IPS DF 6.9 (cell line): ENCODE measurements around the gene HYKK.
"Not testable (repeated sequence)": the region's sequence is repeated elsewhere in the genome, so short reads cannot be mapped to it uniquely, and the experiment has no call there.

ENCODE experiments used
- DNase-seq: peaks from one replicate; pipeline ENCODE4 v3.0.0-alpha.2; 2013; ENCODE audit warnings: low read depth, low spot score
- H3K27ac ChIP-seq: one replicate; pipeline ENCODE4 v1.5.1; 2013; ENCODE audit warnings: low read length, control low read depth
- H3K27me3 ChIP-seq: 2 replicates; pipeline ENCODE4 v1.6.1; 2013; ENCODE audit warnings: mild to moderate bottlenecking, low read length; ENCODE audit not compliant: control insufficient read depth, insufficient read depth
- H3K36me3 ChIP-seq: 2 replicates; pipeline ENCODE4 v1.6.1; 2013; ENCODE audit warnings: low read length; ENCODE audit not compliant: control insufficient read depth, insufficient read depth
- H3K4me1 ChIP-seq: 2 replicates; pipeline ENCODE4 v1.6.1; 2013; ENCODE audit warnings: low read length; ENCODE audit not compliant: control insufficient read depth, insufficient read depth
- H3K4me3 ChIP-seq: 2 replicates; pipeline ENCODE4 v1.5.1; 2013; ENCODE audit warnings: mild to moderate bottlenecking, low read length
- H3K9me3 ChIP-seq: 2 replicates; pipeline ENCODE4 v1.6.1; 2013; ENCODE audit warnings: low read length, inconsistent platforms; ENCODE audit not compliant: control insufficient read depth, insufficient read depth
- WGBS: extraction: QIAGEN DNeasy Blood & Tissue Kit; methylation state at CpG from one replicate; pipeline ENCODE4 v1.1.7; 2013; ENCODE audit warnings: mixed read lengths, missing lambda C conversion rate; ENCODE audit not compliant: insufficient read length, insufficient coverage; 5-methylcytosine and 5-hydroxymethylcytosine counted together

HYKK gene

DNA sequence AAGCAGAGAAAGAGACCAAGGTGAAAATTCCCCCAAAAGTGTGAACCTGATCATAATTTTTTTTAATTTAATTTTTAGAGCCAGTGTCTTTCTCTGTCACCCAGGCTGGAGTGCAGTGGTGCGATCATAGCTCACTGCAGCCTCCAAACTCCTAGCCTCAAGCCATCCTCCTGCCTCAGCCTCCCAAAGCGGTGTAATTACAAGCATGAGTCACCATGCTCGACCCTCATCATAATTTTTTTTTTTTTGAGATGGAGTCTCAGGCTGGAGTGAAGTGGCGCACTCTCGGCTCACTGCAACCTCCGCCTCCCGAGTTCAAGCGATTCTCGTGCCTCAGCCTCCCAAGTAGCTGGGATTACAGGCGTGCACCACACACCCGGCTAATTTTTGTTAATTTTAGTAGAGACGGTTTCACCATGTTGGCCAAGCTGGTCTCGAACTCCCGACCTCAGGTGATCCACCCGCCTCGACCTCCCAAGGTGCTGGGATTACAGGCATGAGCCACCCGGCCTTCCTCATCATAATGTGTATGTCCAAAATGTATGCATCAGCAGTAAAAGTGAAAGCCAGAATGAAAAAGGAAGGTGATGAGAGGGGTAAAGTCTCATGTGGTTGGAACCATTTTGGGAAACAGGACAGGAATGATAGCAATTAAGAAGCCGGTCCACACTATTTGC is 32.2 kb downstream of the HYKK start:
- not testable (repeated sequence) for H3K9me3 ChIP-seq, H3K36me3 ChIP-seq, H3K4me1 ChIP-seq, DNase-seq, H3K27ac ChIP-seq, H3K27me3 ChIP-seq
- no CpG with 5 or more reads among the region's 18 CpGs for WGBS
- peak overlapping the region; percentile 84; the same call in 1 of the 2 replicates for H3K4me3 ChIP-seq

DNA sequence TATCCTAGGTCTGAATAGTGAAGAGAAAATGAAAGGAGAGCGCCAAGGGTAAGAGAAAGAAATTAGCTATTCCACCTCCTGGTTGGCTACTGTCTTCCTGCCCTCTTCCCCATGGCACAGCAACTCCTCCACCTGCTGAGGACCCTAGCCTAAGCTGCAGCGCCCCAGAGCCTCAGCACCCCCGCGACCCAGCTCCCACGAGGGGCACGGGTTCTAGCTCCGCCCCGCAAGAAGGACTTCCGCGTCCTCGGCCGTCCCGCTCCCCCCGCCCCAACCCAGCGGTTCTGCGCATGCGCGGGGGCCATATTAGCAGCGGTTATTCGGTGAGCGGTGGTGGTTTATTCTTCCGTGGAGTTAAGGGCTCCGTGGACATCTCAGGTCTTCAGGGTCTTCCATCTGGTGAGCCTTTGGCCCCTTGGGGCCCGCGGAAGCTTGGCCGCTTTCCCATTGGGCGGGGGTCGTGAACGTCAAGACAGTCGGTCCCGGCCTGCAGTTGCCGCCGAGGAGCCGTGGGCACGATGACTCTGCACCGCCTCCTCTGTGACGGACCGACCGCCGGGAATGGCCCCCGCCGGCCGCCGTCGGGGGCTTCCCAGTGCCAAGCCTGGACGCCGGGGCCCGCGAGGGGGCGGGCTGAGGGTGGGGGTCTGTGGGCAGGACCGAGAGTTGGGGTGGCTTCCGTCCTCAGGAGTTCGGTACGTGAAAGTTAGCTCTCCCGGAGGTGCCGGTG is 32.9 kb downstream of the HYKK start, which contains the start of gene PSMA4:
Gene PSMA4, plus strand, starts transcription at position 304 of the 730 bp plus-strand sequence. CDS start 1,484 bp downstream, outside the sequence.
- H3K4me3 ChIP-seq: peak within 1 kb of the TSS; percentile 84
- peak; percentile 33 for DNase-seq
- peaks cover 2% of the 10 kb centered on the region; the same call in 1 of the 2 replicates for H3K36me3 ChIP-seq
- H3K9me3 ChIP-seq: no peaks in the 10 kb centered on the region
- WGBS: no CpG with 5 or more reads among the region's 56 CpGs
- H3K27ac ChIP-seq: no peak within 1 kb of the TSS
- no peaks in the 10 kb centered on the region for H3K4me1 ChIP-seq
- H3K27me3 ChIP-seq: no peaks in the 10 kb centered on the region

DNA sequence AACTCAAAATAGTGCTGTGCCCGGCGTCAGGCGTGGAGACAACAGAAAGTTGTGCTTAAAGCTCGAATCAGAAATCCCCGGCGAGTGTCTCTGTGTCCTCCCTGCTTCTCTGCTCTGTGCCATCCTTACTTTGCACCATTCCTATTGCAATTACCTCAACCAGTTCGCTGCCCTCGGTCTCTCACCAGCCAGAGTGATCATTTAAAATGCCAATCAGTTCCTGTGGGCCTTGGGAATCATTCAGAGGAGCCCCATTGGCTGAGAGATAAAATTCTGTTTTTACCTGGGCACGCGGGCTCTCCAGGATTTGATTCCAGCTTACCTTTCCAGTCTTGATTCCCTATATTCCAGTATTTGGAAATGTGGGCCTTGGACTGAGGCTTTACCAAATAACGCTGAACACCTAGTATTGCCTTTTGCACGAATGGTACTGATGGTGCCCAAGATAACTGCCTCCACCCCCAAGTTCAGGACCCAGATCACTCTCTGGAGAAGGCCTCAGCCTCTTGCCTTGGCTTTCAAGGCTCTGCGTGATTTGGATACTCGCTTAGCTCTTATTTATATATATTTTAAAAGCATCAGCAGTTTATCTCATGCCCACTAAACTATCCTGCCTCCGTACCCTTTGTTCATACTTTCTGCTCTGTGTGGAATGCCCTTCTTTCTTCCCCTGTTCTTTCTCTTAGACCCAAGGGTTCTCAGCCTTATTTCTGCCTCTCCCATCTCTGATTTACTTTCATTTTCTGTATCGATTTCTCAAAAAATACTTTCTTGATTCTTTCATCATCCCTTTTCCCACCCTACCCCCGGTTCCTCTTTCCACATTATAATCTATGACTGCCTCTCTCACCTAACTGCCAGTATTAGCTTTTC is 33.7 kb downstream of the HYKK start:
- H3K4me1 ChIP-seq: no peaks in the 10 kb centered on the region
- WGBS: 100% methylated on average over 1 of the region's 17 CpGs

DNA sequence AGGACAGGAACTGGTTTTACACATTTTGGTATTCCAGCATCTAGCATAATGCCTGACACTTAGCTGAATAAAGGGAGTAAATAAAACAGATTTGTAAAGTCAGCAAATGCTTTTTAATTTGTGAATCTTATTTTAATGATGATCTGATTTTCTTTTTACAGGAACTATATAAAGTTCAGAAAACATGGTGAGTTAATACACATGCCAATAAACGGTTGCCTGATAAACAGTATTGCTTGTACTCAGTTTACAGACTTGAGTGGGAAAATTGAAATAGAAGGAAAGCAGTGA is 34.3 kb downstream of the HYKK start:
- Histone ChIP-seq H3K36me3 (peaks cover 10% of the 10 kb centered on the region; the same call in 1 of the 2 replicates), H3K4me1 (no peaks in the 10 kb centered on the region), H3K4me3 (no peak overlapping the region; the same call in 1 of the 2 replicates), H3K27me3 (no peaks in the 10 kb centered on the region), H3K9me3 (no peaks in the 10 kb centered on the region), H3K27ac (no peak overlapping the region)
- DNase-seq: no peak
- WGBS: no CpG with 5 or more reads among the region's 1 CpG

More for the DNA sequence above, 33.7 kb downstream of the HYKK start:
- H3K4me3 ChIP-seq: peak overlapping the region; percentile 84
- no peak for DNase-seq
- no peak overlapping the region for H3K27ac ChIP-seq
- no peaks in the 10 kb centered on the region for H3K27me3 ChIP-seq
- H3K9me3 ChIP-seq: no peaks in the 10 kb centered on the region
- peaks cover 10% of the 10 kb centered on the region; the same call in 1 of the 2 replicates for H3K36me3 ChIP-seq

DNA sequence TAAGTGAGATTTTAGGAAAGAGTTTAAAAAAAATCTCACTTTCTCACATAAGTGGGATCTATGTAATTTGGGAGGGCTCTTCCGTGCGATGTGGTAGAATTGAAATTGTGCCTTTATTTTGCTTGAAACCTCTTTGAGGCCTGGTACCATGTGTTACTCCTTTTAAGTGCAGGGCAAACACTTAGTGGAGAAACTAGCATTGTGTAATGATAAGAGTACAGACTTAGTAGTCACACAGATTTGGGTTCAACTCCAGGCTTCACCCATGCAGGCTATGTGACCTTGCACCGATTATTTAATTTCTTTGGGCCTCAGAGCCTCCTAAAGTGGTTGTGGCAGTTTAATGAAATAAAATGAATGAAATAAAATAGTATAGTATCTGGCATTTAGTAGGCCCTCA is 35.3 kb downstream of the HYKK start:
- H3K27ac ChIP-seq: no peak overlapping the region
- peaks cover 13% of the 10 kb centered on the region; the same call in 1 of the 2 replicates for H3K36me3 ChIP-seq
- no peak overlapping the region for H3K4me3 ChIP-seq
- H3K27me3 ChIP-seq: no peaks in the 10 kb centered on the region
- H3K9me3 ChIP-seq: no peaks in the 10 kb centered on the region
- no peak for DNase-seq
- H3K4me1 ChIP-seq: no peaks in the 10 kb centered on the region
- no CpG with 5 or more reads among the region's 3 CpGs for WGBS

DNA sequence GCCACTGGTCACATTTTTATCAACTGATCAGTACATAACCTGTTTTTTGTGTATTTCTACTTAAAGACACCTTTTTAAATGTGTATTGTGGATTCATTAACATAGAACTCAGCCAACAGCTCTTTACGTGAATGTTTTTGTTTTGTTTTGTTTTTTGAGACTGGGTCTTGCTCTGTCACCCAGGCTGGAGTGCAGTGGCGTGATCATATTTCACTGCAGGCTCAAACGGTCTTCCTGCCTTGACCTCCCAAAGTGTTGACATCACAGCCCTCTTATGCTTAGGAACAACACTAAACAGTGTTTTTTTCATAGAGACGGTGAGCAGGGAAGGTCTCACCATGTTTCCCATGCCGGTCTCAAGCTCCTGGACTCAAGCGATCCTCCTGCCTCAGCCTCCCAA is 42.8 kb downstream of the HYKK start:
- Histone ChIP-seq H3K9me3 (no peaks in the 10 kb centered on the region), H3K4me1 (no peaks in the 10 kb centered on the region), H3K27me3 (no peaks in the 10 kb centered on the region), H3K4me3 (no peak overlapping the region), H3K36me3 (peaks cover 17% of the 10 kb centered on the region; the same call in 1 of the 2 replicates), H3K27ac (no peak overlapping the region)
- no peak for DNase-seq
- no CpG with 5 or more reads among the region's 6 CpGs for WGBS

DNA sequence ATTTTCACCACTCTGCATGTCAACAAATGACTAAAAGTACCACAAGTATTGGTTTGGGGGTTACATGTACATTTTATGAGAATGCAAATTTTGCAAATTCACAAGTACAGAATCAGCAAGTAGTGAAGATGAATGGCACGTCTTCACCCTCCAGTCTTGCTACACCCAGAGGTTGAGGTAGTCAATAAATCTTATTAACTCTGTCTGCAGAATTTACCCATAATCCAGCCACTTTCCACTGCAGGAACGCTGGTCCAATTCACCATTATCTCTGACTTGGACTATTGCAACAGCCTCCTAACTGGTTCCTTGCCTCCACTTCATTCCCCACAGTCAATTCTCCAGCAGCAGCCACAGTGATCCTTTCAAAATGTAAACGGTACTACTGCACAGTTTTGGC is 43.4 kb downstream of the HYKK start:
- H3K4me1 ChIP-seq: no peaks in the 10 kb centered on the region
- DNase-seq: no peak
- H3K36me3 ChIP-seq: peaks cover 10% of the 10 kb centered on the region; the same call in 1 of the 2 replicates
- H3K27ac ChIP-seq: no peak overlapping the region
- H3K4me3 ChIP-seq: no peak overlapping the region
- no peaks in the 10 kb centered on the region for H3K27me3 ChIP-seq
- no peaks in the 10 kb centered on the region for H3K9me3 ChIP-seq
- WGBS: no CpG with 5 or more reads among the region's 3 CpGs

DNA sequence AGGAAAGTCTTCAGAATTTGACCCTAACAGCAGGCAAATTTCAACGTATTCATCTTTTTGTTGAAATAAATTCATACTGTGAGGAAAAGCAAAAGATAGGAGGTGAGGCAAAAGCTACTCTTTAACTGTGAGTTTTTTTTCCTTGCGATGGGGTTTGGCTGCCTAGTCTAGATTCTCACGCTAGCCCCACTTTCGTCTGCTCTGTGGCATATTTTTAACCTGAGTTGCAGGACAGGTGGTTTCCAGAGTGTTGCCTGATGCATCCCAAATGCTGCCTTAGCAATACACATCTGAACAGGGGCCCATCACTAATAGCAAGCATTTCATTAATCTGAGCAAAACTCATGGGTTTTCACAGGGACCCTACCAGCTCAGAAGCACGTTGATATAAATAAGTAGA is 44.5 kb downstream of the HYKK start:
- H3K27ac ChIP-seq: no peak overlapping the region
- peaks cover 6% of the 10 kb centered on the region; the same call in 1 of the 2 replicates for H3K36me3 ChIP-seq
- H3K4me1 ChIP-seq: no peaks in the 10 kb centered on the region
- no CpG with 5 or more reads among the region's 5 CpGs for WGBS
- no peak overlapping the region for H3K4me3 ChIP-seq
- H3K27me3 ChIP-seq: no peaks in the 10 kb centered on the region
- no peak for DNase-seq
- H3K9me3 ChIP-seq: no peaks in the 10 kb centered on the region

DNA sequence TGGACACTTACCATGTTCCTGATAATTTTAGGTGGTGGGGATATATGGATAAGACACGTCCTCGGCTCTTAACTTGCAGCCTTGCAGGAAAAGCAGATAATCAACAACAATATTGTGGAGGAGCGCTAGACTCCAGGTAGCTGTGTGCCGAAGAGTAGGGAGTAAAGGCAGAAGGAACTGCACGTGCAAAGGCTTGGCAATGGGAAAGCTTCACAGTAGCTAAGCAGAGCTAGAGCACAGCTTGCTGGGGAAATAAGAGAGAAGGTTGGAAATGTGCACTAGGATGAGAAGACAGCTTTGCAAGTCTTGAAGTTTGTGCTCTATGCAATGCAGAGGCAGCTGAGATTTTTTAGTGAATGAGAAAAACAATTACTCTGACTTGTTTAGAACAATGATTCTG is 45.2 kb downstream of the HYKK start:
- Histone ChIP-seq H3K27ac (no peak overlapping the region), H3K4me1 (no peaks in the 10 kb centered on the region), H3K4me3 (no peak overlapping the region), H3K27me3 (no peaks in the 10 kb centered on the region), H3K36me3 (peaks cover 4% of the 10 kb centered on the region; the same call in 1 of the 2 replicates), H3K9me3 (no peaks in the 10 kb centered on the region)
- no peak for DNase-seq
- no CpG with 5 or more reads among the region's 5 CpGs for WGBS

DNA sequence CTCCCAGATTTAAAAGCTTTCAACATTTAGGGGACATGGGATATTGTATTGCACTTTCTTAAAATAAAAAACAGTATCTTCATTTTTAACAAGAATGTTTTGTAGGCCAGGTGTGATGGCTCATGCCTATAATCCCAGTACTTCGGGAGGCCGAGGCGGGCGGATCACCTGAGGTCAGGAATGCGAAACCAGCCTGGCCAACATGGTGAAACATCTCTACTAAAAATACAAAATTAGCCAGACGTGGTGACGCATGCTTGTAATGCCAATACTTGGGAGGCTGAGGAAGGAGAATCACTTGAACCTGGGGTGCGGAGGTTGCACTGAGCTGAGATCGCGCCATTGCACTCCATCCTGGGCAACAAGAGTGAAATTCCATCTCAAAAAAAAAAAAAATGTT is 52.8 kb downstream of the HYKK start:
- not testable (repeated sequence) for H3K36me3 ChIP-seq, H3K27ac ChIP-seq, DNase-seq, H3K27me3 ChIP-seq, H3K4me1 ChIP-seq, H3K4me3 ChIP-seq, H3K9me3 ChIP-seq
- WGBS: no CpG with 5 or more reads among the region's 10 CpGs
